Mesenchymal stem cell (in vitro differentiated cells and primary cell): ENCODE results near the gene AXIN2.

Source experiments
- DNase-seq: peaks from one replicate; pipeline ENCODE4 v3.0.0-alpha.2; 2013
- H2AFZ ChIP-seq: one replicate; pipeline ENCODE4 v1.6.1; 2013; ENCODE audit warnings: low read depth, mild to moderate bottlenecking, control low read depth, inconsistent platforms, low read length, moderate library complexity
- H2AK5ac ChIP-seq: 2 replicates; pipeline ENCODE4 v1.6.1; 2013; ENCODE audit warnings: low read length, moderate library complexity, mild to moderate bottlenecking, inconsistent platforms; ENCODE audit not compliant: severe bottlenecking
- H2BK120ac ChIP-seq: one replicate; pipeline ENCODE4 v1.6.1; 2013; ENCODE audit warnings: low read depth, mild to moderate bottlenecking, inconsistent platforms, low read length, moderate library complexity
- H2BK12ac ChIP-seq, 2 experiments: one replicate each; pipeline ENCODE4 v1.6.1; 2013; ENCODE audit warnings: inconsistent platforms in 2 of 2, low read length in 2 of 2, mild to moderate bottlenecking in 2 of 2, moderate library complexity in 2 of 2, control low read depth in 1 of 2
- H2BK15ac ChIP-seq: one replicate; pipeline ENCODE4 v1.6.1; 2013; ENCODE audit warnings: mild to moderate bottlenecking, low read depth, inconsistent platforms; ENCODE audit not compliant: poor library complexity, severe bottlenecking
- H2BK5ac ChIP-seq: 2 replicates; pipeline ENCODE4 v1.6.1; 2013; ENCODE audit warnings: low read depth, mild to moderate bottlenecking, low read length, control low read depth, inconsistent platforms; ENCODE audit not compliant: poor library complexity, severe bottlenecking
- H3K14ac ChIP-seq, 2 experiments: one replicate each; pipeline ENCODE4 v1.6.1; 2013; ENCODE audit warnings: inconsistent platforms in 2 of 2, low read length in 2 of 2, control low read depth in 1 of 2, mild to moderate bottlenecking in 1 of 2, moderate library complexity in 1 of 2
- H3K18ac ChIP-seq, 2 experiments: one replicate each; pipeline ENCODE4 v1.6.1; 2013; ENCODE audit warnings: inconsistent platforms in 2 of 2, low read length in 2 of 2, control low read depth in 1 of 2, low read depth in 1 of 2, mild to moderate bottlenecking in 1 of 2
- H3K23ac ChIP-seq, 2 experiments: one replicate each; pipeline ENCODE4 v1.6.1; 2013; ENCODE audit warnings: inconsistent platforms in 2 of 2, low read length in 2 of 2, mild to moderate bottlenecking in 2 of 2, moderate library complexity in 2 of 2, control low read depth in 1 of 2
- H3K27ac ChIP-seq: 2 replicates; pipeline ENCODE4 v1.5.1; 2013; ENCODE audit warnings: mild to moderate bottlenecking, moderate library complexity, low read length, control low read depth, inconsistent platforms; ENCODE audit not compliant: poor library complexity, severe bottlenecking
- H3K27me3 ChIP-seq, 2 experiments: 2 replicates each; pipeline versions ENCODE4 v1.6.1 to v1.7.0; 2013; ENCODE audit warnings: low read length in 2 of 2, mild to moderate bottlenecking in 2 of 2, moderate library complexity in 2 of 2, control low read depth in 1 of 2, inconsistent platforms in 1 of 2; ENCODE audit not compliant: control insufficient read depth in 1 of 2, insufficient read depth in 1 of 2
- H3K36me3 ChIP-seq, 2 experiments: 2 replicates each; pipeline versions ENCODE4 v1.6.1 to v1.7.0; 2013; ENCODE audit warnings: low read length in 2 of 2, control low read depth in 1 of 2, inconsistent platforms in 1 of 2, low read depth in 1 of 2, mild to moderate bottlenecking in 1 of 2; ENCODE audit not compliant: insufficient read depth in 2 of 2, control insufficient read depth in 1 of 2
- H3K4ac ChIP-seq, 2 experiments: one replicate each; pipeline ENCODE4 v1.6.1; 2013; ENCODE audit warnings: inconsistent platforms in 2 of 2, low read length in 2 of 2, mild to moderate bottlenecking in 2 of 2, moderate library complexity in 2 of 2, control low read depth in 1 of 2, low read depth in 1 of 2
- H3K4me1 ChIP-seq: 2 replicates; pipeline ENCODE4 v1.6.1; 2013; ENCODE audit warnings: low read depth, low read length, control low read depth; ENCODE audit not compliant: control insufficient read depth, insufficient read depth
- H3K4me2 ChIP-seq: 2 replicates; pipeline ENCODE4 v1.6.1; 2013; ENCODE audit warnings: low read length, mild to moderate bottlenecking, inconsistent platforms; ENCODE audit not compliant: poor library complexity, severe bottlenecking
- H3K4me3 ChIP-seq, 2 experiments: 2 replicates each; pipeline versions ENCODE4 v1.5.1 to v1.7.0; 2013; ENCODE audit warnings: low read length in 2 of 2, mild to moderate bottlenecking in 2 of 2, control low read depth in 1 of 2, low read depth in 1 of 2; ENCODE audit not compliant: insufficient read depth in 1 of 2
- H3K79me1 ChIP-seq: replicated peaks from 2 replicates; pipeline ENCODE4 v1.6.1; 2013; ENCODE audit warnings: mild to moderate bottlenecking, control low read depth, low read length, inconsistent platforms; ENCODE audit not compliant: poor library complexity, severe bottlenecking
- H3K9ac ChIP-seq: 2 replicates; pipeline ENCODE4 v1.7.0; 2013; ENCODE audit warnings: mild to moderate bottlenecking, low read length, moderate library complexity
- H3K9me3 ChIP-seq: 2 replicates; pipeline ENCODE4 v1.7.0; 2013; ENCODE audit warnings: mild to moderate bottlenecking, low read length; ENCODE audit not compliant: control insufficient read depth
- H4K8ac ChIP-seq: one replicate; pipeline ENCODE4 v1.6.1; 2013; ENCODE audit warnings: inconsistent platforms, mild to moderate bottlenecking, low read length, moderate library complexity
- H4K91ac ChIP-seq: one replicate; pipeline ENCODE4 v1.6.1; 2013; ENCODE audit warnings: mild to moderate bottlenecking, low read length, inconsistent platforms
- WGBS: methylation state at CpG from one replicate; pipeline ENCODE4 v1.1.7; 2013; ENCODE audit warnings: mixed read lengths; 5-methylcytosine and 5-hydroxymethylcytosine counted together

Gene AXIN2

DNA sequence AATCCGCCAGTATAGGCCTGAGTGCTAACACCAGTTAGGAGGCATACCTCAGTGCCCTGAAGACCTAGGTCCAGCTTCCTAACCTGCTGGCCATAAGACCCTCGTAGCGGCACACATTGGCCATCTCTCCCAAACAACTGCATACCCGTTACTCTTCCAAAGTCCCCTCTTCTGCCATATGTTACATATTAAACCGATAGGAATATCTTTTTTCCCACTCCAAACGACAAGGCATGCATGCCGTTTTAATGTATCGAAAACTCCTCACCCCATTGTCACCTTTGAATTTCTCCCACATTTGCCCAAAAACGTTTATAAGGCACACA lies 721 bp upstream of the AXIN2 start:
- Histone ChIP-seq H3K23ac (no peak overlapping the region), H3K79me1 (peaks cover 20% of the 10 kb centered on the region), H3K9me3 (no peaks in the 10 kb centered on the region), H3K18ac (no peak overlapping the region), H3K27ac (peak overlapping the region; percentile 75), H2AFZ (peak overlapping the region; percentile 39), H3K27me3 (peaks cover 0 to 3% of the 10 kb centered on the region in 2 experiments), H3K4me1 (peaks cover 24% of the 10 kb centered on the region), H2BK5ac (no peak overlapping the region), H3K36me3 (peaks cover 9% of the 10 kb centered on the region in 2 experiments), H2AK5ac (no peak overlapping the region), H3K14ac (no peak overlapping the region), H2BK120ac (no peak overlapping the region), H3K9ac (peak overlapping the region; percentile 26), H4K8ac (no peak overlapping the region), H2BK15ac (no peak overlapping the region), H3K4ac (no peak overlapping the region), H4K91ac (no peak overlapping the region), H3K4me2 (peak overlapping the region; percentile 86), H2BK12ac (no peak overlapping the region), H3K4me3 (peak overlapping the region in 1 of 2 experiments; percentile 74)
- DNase-seq: no peak
- 62% methylated on average over 9 of the region's 9 CpGs for WGBS

DNA sequence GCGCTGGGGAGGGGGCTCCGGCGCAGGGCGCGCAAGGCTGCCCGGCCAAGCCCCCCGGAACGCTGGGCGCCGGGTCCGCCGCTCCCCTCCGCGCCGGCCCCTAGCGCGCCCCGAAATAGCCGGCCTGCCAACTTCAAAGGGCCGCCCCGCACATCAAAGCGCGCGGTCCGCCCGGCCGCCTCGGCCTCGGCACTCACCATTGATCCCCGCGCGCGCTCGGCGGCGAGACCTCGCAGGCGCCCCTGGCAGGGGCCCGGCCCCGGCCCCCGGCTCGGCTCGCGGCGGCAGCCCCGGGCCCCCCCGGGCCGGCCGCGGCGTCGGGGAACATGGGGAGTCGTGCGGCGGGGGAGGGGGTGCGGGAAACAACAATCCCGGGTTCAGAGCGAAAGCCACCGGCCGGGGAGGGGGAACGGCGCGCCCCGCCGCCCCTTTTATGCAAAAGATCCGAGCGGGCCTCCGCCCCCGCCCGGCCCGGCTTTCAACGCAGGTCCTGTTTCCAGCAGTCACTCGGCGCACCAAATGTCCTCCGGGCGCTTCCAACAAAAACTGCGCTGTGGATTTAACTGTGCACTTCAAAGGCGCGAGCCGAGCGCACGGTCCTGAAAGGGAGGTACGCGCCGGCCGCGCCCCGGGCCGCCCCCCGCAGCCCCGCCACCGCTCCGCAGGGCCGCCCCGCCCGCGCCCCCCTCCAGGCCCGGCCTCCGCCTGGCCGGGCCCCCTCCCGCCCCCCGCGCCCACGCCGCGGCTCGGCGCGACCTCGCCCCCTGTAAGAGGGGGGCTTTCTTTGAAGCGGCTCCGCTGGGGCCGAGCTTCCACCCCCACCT lies 608 bp downstream of the AXIN2 start:
- Histone ChIP-seq H2BK12ac (no peak overlapping the region), H3K9me3 (no peaks in the 10 kb centered on the region), H3K4ac (peak overlapping the region in 1 of 2 experiments; percentile 71), H2BK120ac (peak overlapping the region; percentile 97), H3K4me3 (peak overlapping the region; percentile 73 to 88), H3K79me1 (peaks cover 24% of the 10 kb centered on the region), H3K9ac (peak overlapping the region; percentile 87), H2AK5ac (no peak overlapping the region), H3K14ac (no peak overlapping the region), H3K18ac (peak overlapping the region in 1 of 2 experiments; percentile 53), H2BK15ac (peak overlapping the region; percentile 97), H3K4me1 (peaks cover 31% of the 10 kb centered on the region), H2AFZ (no peak overlapping the region), H3K27ac (peak overlapping the region; percentile 84), H3K36me3 (peaks cover 9 to 13% of the 10 kb centered on the region in 2 experiments), H2BK5ac (peak overlapping the region; percentile 90), H3K23ac (no peak overlapping the region), H3K27me3 (no peaks in the 10 kb centered on the region), H4K91ac (no peak overlapping the region), H3K4me2 (peak overlapping the region; percentile 76), H4K8ac (no peak overlapping the region)
- under 1% methylated on average over 71 of the region's 113 CpGs for WGBS
- peak; percentile 83 for DNase-seq

DNA sequence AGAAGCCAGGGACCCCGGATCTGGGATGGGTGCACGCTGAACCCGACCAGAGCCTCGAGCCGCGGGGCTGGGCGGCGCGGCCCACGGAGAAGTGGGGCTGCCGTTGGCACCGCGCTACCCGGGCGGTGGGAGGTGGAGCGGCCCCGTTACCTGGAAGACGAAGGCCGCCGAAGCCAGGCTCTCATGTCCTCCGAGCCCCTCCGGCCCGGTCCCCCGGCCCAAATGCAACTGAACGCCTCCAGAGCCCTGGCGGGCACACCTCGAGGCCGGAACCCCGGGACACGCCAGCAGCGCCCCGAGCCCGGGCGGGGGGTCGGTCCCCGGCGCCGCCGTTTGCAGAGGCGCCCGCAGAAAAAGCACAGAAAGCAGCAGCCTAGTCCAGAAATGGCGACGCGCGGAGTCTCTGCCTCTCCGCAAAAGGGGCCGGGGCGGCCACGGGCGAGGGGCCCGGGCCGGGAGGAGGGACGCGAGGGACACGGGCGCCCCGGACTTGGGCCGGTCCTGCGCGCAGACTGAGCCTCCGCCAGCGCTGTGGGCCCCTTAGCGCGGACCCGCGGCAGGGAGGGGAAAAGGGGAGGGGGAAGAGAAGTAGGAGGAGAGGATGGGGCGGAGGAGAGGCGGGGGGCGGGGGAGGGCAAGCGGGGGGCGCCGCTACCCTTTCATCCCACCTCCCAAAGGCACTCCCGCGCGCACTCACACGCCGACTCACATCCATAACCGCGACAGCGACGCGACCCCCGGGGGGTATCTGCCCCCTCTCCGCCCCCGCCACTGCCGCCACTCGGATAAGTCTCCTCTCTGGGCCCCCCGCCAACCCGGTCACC lies 1.4 kb downstream of the AXIN2 start:
- Histone ChIP-seq H3K23ac (peak overlapping the region in 1 of 2 experiments; percentile 26), H3K9me3 (no peaks in the 10 kb centered on the region), H2BK12ac (peak overlapping the region in 1 of 2 experiments; percentile 49), H3K27me3 (no peaks in the 10 kb centered on the region), H2AFZ (peak overlapping the region; percentile 55), H3K4me3 (peak overlapping the region; percentile 73 to 88), H4K8ac (no peak overlapping the region), H3K9ac (peak overlapping the region; percentile 88), H3K14ac (no peak overlapping the region), H2AK5ac (no peak overlapping the region), H3K4me2 (peak overlapping the region; percentile 96), H3K4ac (no peak overlapping the region), H2BK120ac (no peak overlapping the region), H2BK5ac (peak overlapping the region; percentile 58), H2BK15ac (peak overlapping the region; percentile 16), H3K18ac (peak overlapping the region in 1 of 2 experiments; percentile 53), H3K4me1 (peaks cover 32% of the 10 kb centered on the region), H3K36me3 (peaks cover 9 to 13% of the 10 kb centered on the region in 2 experiments), H3K27ac (no peak overlapping the region), H3K79me1 (peaks cover 26% of the 10 kb centered on the region), H4K91ac (no peak overlapping the region)
- WGBS: under 1% methylated on average over 61 of the region's 89 CpGs
- DNase-seq: no peak

DNA sequence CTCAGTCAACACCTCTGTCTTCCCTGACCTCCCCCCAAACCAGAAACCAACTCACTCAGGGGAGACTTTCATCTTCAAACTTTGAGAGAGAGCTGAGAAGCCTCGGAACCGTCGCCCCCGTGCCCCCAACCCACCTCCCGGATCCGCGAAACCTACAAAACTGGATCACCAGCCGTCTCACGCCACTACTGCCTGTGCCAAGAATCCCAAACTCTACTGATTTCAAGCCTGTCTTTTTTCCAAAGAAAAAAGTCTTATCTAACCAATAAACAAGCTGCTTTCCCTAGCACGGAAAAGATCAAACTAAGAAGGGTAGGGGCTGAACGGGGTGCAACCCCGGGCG lies 2.0 kb downstream of the AXIN2 start:
- Histone ChIP-seq H3K4me3 (peak overlapping the region; percentile 73 to 88), H3K4me1 (peaks cover 33% of the 10 kb centered on the region), H3K14ac (no peak overlapping the region), H2BK12ac (no peak overlapping the region), H3K4me2 (peak overlapping the region; percentile 96), H2AFZ (no peak overlapping the region), H3K27ac (peak overlapping the region; percentile 18), H3K79me1 (peaks cover 26% of the 10 kb centered on the region), H2BK15ac (no peak overlapping the region), H2BK5ac (no peak overlapping the region), H3K4ac (no peak overlapping the region), H3K9me3 (no peaks in the 10 kb centered on the region), H3K9ac (peak overlapping the region; percentile 88), H3K27me3 (no peaks in the 10 kb centered on the region), H4K8ac (no peak overlapping the region), H3K18ac (no peak overlapping the region), H4K91ac (no peak overlapping the region), H2AK5ac (no peak overlapping the region), H3K23ac (no peak overlapping the region), H3K36me3 (peaks cover 9 to 16% of the 10 kb centered on the region in 2 experiments), H2BK120ac (no peak overlapping the region)
- 4% methylated on average over 13 of the region's 13 CpGs for WGBS
- DNase-seq: no peak
